ENCODE results near the gene TC2N. TPM values are rescaled to one million over a fixed set of nuclear protein-coding genes. Genes with fewer than 3 reads are reported as not detected.
A peak's percentile ranks its signal among the peaks of the same experiment; 100 is the strongest.
"Not testable (repeated sequence)": the region's sequence is repeated elsewhere in the genome, so short reads cannot be mapped to it uniquely, and the experiment has no call there.

Gene TC2N
- total and polyA plus RNA-seq, 5 donors: 7.1 to 17.4 (median 14.7) TPM

DNA sequence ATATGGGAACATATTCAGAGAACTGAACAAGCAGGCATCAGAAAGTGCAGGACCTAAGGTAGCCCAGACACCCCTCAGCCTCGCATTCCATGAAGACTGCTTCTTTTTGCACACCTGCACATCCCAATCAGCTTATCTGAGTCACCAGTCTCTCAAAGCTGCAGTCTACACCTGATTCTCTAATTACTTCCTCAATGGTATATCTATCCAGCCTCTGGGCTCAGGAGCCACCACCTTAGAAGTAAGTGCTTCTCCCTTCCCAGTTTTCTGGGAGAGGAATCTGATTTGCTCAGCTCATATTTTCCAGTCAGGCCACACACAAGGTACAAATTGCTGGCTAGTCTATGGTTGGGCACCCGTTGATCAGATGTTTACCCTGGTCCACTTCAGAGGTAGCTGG is 21.7 kb downstream of the TC2N start:
- intact Hi-C loops (cut with DNase I): no loop called here
- no peak for DNase-seq
- 89% methylated on average over 2 of the region's 2 CpGs for WGBS
- ATAC-seq: no peak
- Histone ChIP-seq H3K4me3 (ENCODE audit: low read length) (no peak overlapping the region), H3K27me3 (ENCODE audit: control insufficient read depth, insufficient read depth) (no peaks in the 10 kb centered on the region), H3K27ac (ENCODE audit: low read length) (no peak overlapping the region), H3K4me1 (ENCODE audit: control insufficient read depth, insufficient read depth, low read length) (no peaks in the 10 kb centered on the region), H3K9me3 (ENCODE audit: control insufficient read depth, low read length) (no peaks in the 10 kb centered on the region)

DNA sequence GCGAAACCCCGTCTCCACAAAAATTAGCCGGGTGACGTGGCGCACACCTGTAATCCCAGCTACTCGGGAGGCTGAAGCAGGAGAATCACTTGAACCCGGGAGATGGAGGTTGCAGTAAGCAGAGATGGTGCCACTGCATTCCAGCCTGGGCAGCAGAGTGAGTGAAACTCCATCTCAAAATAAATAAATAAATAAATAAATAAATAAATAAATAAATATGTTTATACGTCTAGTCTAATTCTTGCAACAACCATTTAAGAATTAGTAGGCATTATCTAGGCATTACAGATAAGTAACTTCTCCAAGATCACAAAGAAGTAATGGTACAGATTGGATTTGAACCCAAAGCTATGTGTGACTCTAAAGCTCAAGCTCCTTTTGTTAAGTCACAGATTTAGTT is 22.3 kb downstream of the TC2N start:
- H3K4me3 ChIP-seq (ENCODE audit: low read length); H3K4me1 ChIP-seq (ENCODE audit: control insufficient read depth, insufficient read depth, low read length); intact Hi-C loops (cut with DNase I); H3K27me3 ChIP-seq (ENCODE audit: control insufficient read depth, insufficient read depth); H3K9me3 ChIP-seq (ENCODE audit: control insufficient read depth, low read length); DNase-seq; H3K27ac ChIP-seq (ENCODE audit: low read length); ATAC-seq: not testable (repeated sequence)
- 92% methylated on average over 8 of the region's 8 CpGs for WGBS

DNA sequence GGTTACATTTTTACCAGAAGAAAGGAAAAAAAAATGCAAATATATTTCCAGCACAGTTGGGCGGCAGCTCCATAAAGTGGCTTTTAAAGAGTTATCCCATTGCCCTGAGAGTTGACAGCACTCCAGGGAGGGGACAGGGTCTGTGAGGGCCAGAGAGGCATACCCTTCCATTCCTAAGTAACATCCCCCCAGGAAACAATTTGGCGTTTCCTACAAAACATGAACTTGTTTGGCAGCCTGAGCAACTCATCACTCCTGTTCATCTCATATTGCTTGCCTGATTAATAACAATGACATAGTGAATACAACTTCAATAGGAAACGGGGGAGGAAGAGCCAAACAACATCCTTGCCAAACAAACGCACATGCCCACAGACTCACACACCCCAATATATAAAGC is 23.3 kb downstream of the TC2N start:
- ATAC-seq (no peak), DNase-seq (no peak)
- Histone ChIP-seq H3K27ac (ENCODE audit: low read length) (no peak overlapping the region), H3K4me3 (ENCODE audit: low read length) (no peak overlapping the region), H3K4me1 (ENCODE audit: control insufficient read depth, insufficient read depth, low read length) (no peaks in the 10 kb centered on the region), H3K27me3 (ENCODE audit: control insufficient read depth, insufficient read depth) (no peaks in the 10 kb centered on the region), H3K9me3 (ENCODE audit: control insufficient read depth, low read length) (no peaks in the 10 kb centered on the region)
- intact Hi-C loops (cut with DNase I): no loop called here
- 63% methylated on average over 4 of the region's 4 CpGs for WGBS

DNA sequence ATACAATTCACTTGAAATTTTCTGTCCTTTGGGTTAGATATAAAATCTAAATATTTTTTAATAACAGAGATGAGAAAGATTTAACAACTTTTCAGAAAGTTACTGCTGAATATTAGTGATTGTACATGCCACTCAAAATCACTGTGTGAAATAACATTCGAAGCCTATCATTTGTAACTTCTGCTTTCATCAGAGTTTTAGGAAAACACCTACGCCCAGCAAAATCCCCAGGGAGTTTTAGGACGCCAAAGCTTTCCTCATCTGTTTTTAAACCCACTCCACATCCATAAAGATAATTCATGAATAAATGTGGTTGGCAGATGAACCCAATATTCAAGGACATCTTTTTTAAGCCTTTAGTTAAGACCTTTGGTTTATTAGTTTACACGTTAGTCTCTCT is 23.9 kb downstream of the TC2N start:
- intact Hi-C loops (cut with DNase I): no loop called here
- H3K9me3 ChIP-seq (ENCODE audit: control insufficient read depth, low read length): no peaks in the 10 kb centered on the region
- ATAC-seq (no peak), DNase-seq (no peak)
- 53% methylated on average over 4 of the region's 4 CpGs for WGBS
- no peak overlapping the region for H3K27ac ChIP-seq (ENCODE audit: low read length)
- H3K4me1 ChIP-seq (ENCODE audit: control insufficient read depth, insufficient read depth, low read length): no peaks in the 10 kb centered on the region
- no peaks in the 10 kb centered on the region for H3K27me3 ChIP-seq (ENCODE audit: control insufficient read depth, insufficient read depth)
- H3K4me3 ChIP-seq (ENCODE audit: low read length): no peak overlapping the region

DNA sequence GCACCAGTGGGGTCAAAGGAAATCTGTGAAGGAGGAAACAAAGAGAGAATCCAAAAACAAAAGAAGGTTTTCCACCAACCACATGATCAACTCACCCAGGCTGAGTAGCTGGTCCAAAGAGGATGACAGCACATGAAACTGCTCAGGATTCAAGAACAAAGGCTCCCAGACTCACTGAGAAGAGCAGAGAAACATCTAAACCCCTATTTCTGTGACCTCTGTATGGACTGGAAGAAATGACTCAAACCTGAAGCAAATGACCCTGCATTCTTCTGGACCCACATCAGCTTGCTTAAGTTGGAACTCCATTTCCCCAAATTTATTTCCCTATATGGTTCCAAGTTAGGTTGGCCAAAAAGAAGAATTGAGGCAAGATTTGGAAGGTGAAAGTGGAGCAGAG is 26.3 kb downstream of the TC2N start:
- H3K4me1 ChIP-seq (ENCODE audit: control insufficient read depth, insufficient read depth, low read length): no peaks in the 10 kb centered on the region
- intact Hi-C loops (cut with DNase I): no loop called here
- H3K9me3 ChIP-seq (ENCODE audit: control insufficient read depth, low read length): no peaks in the 10 kb centered on the region
- no peak overlapping the region for H3K4me3 ChIP-seq (ENCODE audit: low read length)
- DNase-seq (no peak), ATAC-seq (no peak)
- H3K27ac ChIP-seq (ENCODE audit: low read length): no peak overlapping the region
- H3K27me3 ChIP-seq (ENCODE audit: control insufficient read depth, insufficient read depth): no peaks in the 10 kb centered on the region

DNA sequence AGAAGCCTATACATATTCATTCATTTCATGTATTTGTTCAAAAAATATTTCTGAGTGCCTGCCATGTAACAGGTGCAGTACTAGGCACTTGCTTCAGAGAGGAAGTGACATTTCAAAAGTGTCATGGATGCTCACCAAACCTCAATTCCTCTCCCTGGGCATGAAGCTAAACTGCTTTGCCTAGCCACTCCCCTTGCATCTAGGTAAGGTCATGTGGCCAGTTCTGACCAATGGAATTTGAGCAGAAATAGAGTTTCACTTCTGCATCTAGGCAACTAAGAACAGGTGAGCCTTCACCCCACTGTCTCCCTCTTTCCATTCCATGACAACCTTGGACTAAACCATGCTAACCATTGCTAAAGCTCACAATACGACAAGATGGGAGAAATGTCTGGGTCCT is 27.6 kb downstream of the TC2N start:
- H3K27me3 ChIP-seq (ENCODE audit: control insufficient read depth, insufficient read depth): no peaks in the 10 kb centered on the region
- no peak for ATAC-seq
- H3K27ac ChIP-seq (ENCODE audit: low read length): no peak overlapping the region
- no peaks in the 10 kb centered on the region for H3K4me1 ChIP-seq (ENCODE audit: control insufficient read depth, insufficient read depth, low read length)
- 94% methylated on average over 1 of the region's 1 CpG for WGBS
- no peak overlapping the region for H3K4me3 ChIP-seq (ENCODE audit: low read length)
- DNase-seq: no peak
- intact Hi-C loops (cut with DNase I): no loop called here
- no peaks in the 10 kb centered on the region for H3K9me3 ChIP-seq (ENCODE audit: control insufficient read depth, low read length)

DNA sequence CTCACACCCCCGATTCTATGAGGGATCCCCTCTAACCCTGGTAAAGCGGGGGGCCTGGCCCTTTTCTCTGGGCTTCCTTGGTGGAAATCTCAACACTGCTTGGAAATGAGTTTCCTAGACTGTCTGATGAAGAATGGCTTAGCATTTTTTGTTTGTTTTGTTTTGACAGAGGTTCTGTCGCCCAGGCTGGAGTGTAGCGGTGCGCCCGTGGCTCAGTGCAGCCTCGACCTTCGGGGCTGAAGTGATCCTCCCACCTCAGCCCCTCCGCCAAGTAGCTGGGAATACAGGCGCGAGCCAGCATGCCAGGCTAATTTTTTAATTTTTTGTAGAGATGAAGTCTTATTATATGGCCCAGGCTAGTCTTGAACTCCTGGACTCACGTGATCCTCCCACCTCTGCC is 30.3 kb downstream of the TC2N start:
- H3K4me1 ChIP-seq (ENCODE audit: control insufficient read depth, insufficient read depth, low read length): no peaks in the 10 kb centered on the region
- H3K4me3 ChIP-seq (ENCODE audit: low read length): peak overlapping the region; percentile 81
- H3K27ac ChIP-seq (ENCODE audit: low read length): no peak overlapping the region
- WGBS: 69% methylated on average over 12 of the region's 12 CpGs
- H3K9me3 ChIP-seq (ENCODE audit: control insufficient read depth, low read length): no peaks in the 10 kb centered on the region
- ATAC-seq: peak in 1 of 2 donors; percentile 12
- intact Hi-C loops (cut with DNase I): no loop called here
- no peaks in the 10 kb centered on the region for H3K27me3 ChIP-seq (ENCODE audit: control insufficient read depth, insufficient read depth)
- no peak for DNase-seq

DNA sequence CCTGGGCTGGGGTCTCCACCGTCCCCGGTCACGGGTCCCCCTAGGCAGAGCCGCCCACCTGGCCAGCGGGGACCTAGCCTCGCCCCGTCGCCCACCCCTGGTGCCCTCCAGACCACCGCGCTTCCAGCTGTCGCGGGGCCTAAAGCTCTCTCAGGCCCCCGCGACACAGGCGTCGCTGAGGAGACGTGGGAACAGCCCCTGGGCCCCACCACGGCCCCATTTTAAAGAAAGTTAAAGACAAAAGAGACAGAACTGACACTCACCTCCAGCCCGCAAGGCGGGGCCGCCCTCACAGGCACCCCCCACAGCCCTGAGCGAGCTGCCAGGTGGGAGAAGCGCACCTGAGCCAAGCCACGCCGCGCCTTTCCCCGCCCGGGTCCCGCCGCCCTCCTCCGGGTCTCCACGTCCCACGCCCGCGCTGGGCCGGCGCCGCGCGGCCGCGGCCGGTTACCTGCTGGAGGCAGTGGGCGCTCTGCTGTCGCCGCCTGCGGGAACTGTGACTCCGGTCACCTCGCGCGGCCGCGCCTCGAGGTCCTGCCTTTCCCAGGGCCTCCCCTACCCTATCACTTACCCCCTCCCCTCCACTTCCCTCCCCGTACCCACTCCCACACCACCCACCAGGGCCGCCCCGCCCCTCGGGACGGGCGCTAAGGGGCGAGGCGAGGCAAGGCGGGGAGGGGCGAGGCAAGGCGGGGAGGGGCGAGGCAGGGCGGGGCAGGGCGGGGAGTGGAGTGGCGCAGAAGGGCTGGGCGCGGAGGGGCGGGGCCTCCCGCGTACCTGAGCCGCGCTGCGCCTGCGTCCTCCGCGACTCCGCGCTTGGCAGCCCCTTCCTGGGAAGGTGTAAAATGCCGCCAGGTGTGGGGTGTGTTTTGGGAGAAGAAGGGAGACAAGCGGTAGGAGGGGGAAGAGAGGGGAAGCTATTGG is 31.2 kb downstream of the TC2N start:
- peak; percentile 94 to 96 for ATAC-seq
- H3K4me1 ChIP-seq (ENCODE audit: control insufficient read depth, insufficient read depth, low read length): no peaks in the 10 kb centered on the region
- peak overlapping the region; percentile 81 for H3K4me3 ChIP-seq (ENCODE audit: low read length)
- no peaks in the 10 kb centered on the region for H3K27me3 ChIP-seq (ENCODE audit: control insufficient read depth, insufficient read depth)
- peak overlapping the region; percentile 45 for H3K27ac ChIP-seq (ENCODE audit: low read length)
- 2% methylated on average over 84 of the region's 84 CpGs for WGBS
- peak; percentile 73 to 89 (median 84) for DNase-seq
- no peaks in the 10 kb centered on the region for H3K9me3 ChIP-seq (ENCODE audit: control insufficient read depth, low read length)
- intact Hi-C loops (cut with DNase I): no loop called here

DNA sequence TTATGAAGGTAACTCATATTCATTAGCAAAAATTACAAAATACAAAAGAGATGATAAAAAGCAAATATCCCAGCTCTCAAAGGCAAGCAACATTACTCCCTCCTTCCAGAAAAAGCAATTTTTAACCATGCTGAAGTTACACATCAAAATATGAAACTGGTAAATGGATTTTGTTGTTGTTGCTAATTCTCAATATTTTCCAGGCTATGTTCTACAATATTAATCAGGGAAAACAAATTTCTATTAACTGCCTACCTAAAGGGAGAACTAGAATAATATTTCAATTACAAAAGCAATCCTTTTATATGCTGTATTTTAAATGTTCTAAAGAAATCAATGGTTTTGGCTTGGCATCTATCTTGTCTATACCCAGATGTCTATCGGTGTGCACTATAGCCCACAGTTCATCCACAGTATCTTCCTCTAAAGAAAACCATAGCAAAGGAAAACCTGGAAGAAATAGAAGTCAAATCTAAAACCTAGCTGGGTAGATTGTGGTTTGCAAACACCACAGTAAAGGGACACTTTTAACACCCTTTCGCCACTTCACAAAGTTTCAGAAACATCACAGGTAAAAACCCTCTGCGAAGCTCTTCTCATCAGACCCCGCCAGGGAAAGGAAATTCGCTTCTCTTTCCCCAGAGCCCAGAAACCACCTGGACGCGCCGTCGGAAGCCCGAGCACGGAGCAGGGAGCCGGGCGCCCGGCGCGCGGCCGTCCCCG is 32.0 kb downstream of the TC2N start:
- DNase-seq (no peak), ATAC-seq (no peak)
- whole genome bisulfite sequencing: 12% methylated on average over 19 of the region's 19 CpGs
- H3K27me3 ChIP-seq (ENCODE audit: control insufficient read depth, insufficient read depth): no peaks in the 10 kb centered on the region
- peak overlapping the region; percentile 81 for H3K4me3 ChIP-seq (ENCODE audit: low read length)
- intact Hi-C loops (cut with DNase I): no loop called here
- H3K4me1 ChIP-seq (ENCODE audit: control insufficient read depth, insufficient read depth, low read length): peaks cover 2% of the 10 kb centered on the region
- H3K27ac ChIP-seq (ENCODE audit: low read length): no peak overlapping the region
- no peaks in the 10 kb centered on the region for H3K9me3 ChIP-seq (ENCODE audit: control insufficient read depth, low read length)

DNA sequence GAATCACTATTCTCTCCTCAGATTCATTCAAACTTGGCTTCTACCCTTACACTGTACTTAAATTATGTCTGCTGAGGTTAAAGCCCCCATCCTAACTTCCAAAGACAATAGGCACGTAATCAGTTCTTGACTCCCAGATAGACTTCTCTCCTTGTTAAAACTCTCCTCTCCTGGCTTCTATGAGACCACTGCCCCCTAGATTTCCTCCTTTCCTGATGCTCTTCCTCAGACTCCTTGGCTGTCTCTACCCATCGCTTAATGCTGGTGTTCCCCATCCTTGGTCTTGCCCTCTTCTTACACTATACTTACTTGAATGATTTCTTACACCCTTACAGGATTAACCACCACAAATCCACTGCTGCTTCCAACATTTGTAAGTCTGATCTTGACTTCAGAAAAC is 32.8 kb downstream of the TC2N start:
- no peak for ATAC-seq
- 59% methylated on average over 2 of the region's 2 CpGs for WGBS
- Histone ChIP-seq H3K9me3 (ENCODE audit: control insufficient read depth, low read length) (no peaks in the 10 kb centered on the region), H3K4me1 (ENCODE audit: control insufficient read depth, insufficient read depth, low read length) (peaks cover 2% of the 10 kb centered on the region), H3K4me3 (ENCODE audit: low read length) (peak overlapping the region; percentile 81), H3K27me3 (ENCODE audit: control insufficient read depth, insufficient read depth) (no peaks in the 10 kb centered on the region), H3K27ac (ENCODE audit: low read length) (no peak overlapping the region)
- intact Hi-C loops (cut with DNase I): no loop called here
- no peak for DNase-seq

DNA sequence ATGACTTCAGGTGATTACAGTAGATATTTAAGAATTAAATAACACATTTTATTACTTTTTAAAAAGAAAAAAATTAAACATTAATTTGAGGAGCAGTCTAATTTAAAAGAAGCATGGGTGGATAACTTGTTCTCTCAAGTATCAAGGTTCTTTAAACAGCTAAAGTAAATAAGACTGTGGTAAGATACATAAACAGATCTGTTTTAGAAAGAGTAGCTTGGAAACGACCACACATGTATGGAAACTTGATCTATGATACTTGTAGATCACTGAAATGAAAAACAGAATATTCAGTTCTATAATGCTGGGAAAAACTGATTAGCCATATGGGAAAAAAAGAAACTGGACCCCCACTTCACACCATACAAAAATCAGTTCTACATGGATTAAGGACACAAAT is 36.0 kb downstream of the TC2N start:
- Histone ChIP-seq H3K9me3 (ENCODE audit: control insufficient read depth, low read length) (no peaks in the 10 kb centered on the region), H3K4me3 (ENCODE audit: low read length) (no peak overlapping the region), H3K27ac (ENCODE audit: low read length) (no peak overlapping the region), H3K27me3 (ENCODE audit: control insufficient read depth, insufficient read depth) (no peaks in the 10 kb centered on the region), H3K4me1 (ENCODE audit: control insufficient read depth, insufficient read depth, low read length) (peaks cover 2% of the 10 kb centered on the region)
- 47% methylated on average over 1 of the region's 1 CpG for whole genome bisulfite sequencing
- intact Hi-C loops (cut with DNase I): no loop called here
- no peak for ATAC-seq
- no peak for DNase-seq
